Right lobe of liver (tissue), 6 donors: Measurements from ENCODE around the gene HSP90AA1. TPM values are rescaled to one million over a fixed set of nuclear protein-coding genes. Genes with fewer than 3 reads are reported as not detected.
"Not testable (repeated sequence)": the region's sequence is repeated elsewhere in the genome, so short reads cannot be mapped to it uniquely, and the experiment has no call there.

Experiments
- ATAC-seq, 4 donors: fragments of 200-7000 bp; cut with Tn5 transposase; one replicate each; pipeline ENCODE4 v1.9.1; 2020; ENCODE audit warnings: mild to moderate bottlenecking in 4 of 4, moderate library complexity in 4 of 4
- DNase-seq, 3 donors: peaks; one replicate each; pipeline ENCODE4 v3.0.0-alpha.2; 2020
- H3K27ac ChIP-seq, 3 donors: fragments of 200-600 bp; one replicate each; pipeline ENCODE4 v1.8.0; 2022
- H3K27me3 ChIP-seq, 2 donors: fragments of 200-600 bp; one replicate each; pipeline ENCODE4 v1.8.0; 2022
- H3K36me3 ChIP-seq, 4 donors: fragments of 200-600 bp; sonication (generic) in 1 of 4; one replicate each; pipeline versions ENCODE4 v1.5.1 to v1.8.0; 2017 to 2022; ENCODE audit warnings: control low read depth in 1 of 4
- H3K4me1 ChIP-seq, 4 donors: fragments of 200-600 bp; sonication (generic) in 1 of 4; one replicate each; pipeline versions ENCODE4 v1.5.1 to v1.8.0; 2017 to 2022; ENCODE audit warnings: control low read depth in 1 of 4
- H3K4me3 ChIP-seq, 3 donors: fragments of 200-600 bp; one replicate each; pipeline ENCODE4 v1.8.0; 2022
- H3K9me3 ChIP-seq, 4 donors: fragments of 200-600 bp; sonication (generic) in 1 of 4; one replicate each; pipeline versions ENCODE4 v1.5.1 to v1.8.0; 2017 to 2022; ENCODE audit warnings: control low read depth in 1 of 4
- CTCF ChIP-seq, 4 donors: fragments of 200-600 bp in 3 of 4; fragments of 450-650 bp in 1 of 4; IDR thresholded peaks; one replicate each; pipeline versions ENCODE4 v1.5.1 to v1.8.0; 2016 to 2022; ENCODE audit warnings: antibody characterized with exemption in 4 of 4, mild to moderate bottlenecking in 2 of 4
- POLR2A ChIP-seq: fragments of 450-650 bp; IDR thresholded peaks from one replicate; pipeline ENCODE4 v1.6.1; 2017; ENCODE audit warnings: antibody characterized with exemption, mild to moderate bottlenecking
- WGBS: methylation state at CpG from one replicate; pipeline ENCODE4 v1.1.6; 2018; ENCODE audit warnings: low coverage, low lambda C conversion rate; ENCODE audit not compliant: insufficient coverage; ENCODE audit errors: missing lambda C conversion rate; 5-methylcytosine and 5-hydroxymethylcytosine counted together
- intact Hi-C, 2 donors: fragments of 100-400 bp; cut with DNase I; formaldehyde crosslinking; loops; one replicate each; pipeline versions ENCODE4 v1.11.2 to v1.14.1; 2022
- total RNA-seq, 6 experiments: library from RNA; depleted of rRNA in 2 of 6; stranded (reverse); fragments of >200 nt in 2 of 6; fragmentation: NEBNext Ultra II Directional in 3 of 6; extraction: Animal tissue kit (Norgen Biotek cat#: 25700) in 3 of 6; gene quantifications; one replicate each; pipeline versions ENCODE4 v1.1.0 to v1.2.4, GENCODE V29; 2016 to 2023
- donor health status: DM: no; HTN: yes; CAD: no.
- donor health status: DM: no; HTN: no; CAD: no.
- donor health status: DM: no; HTN: no; CAD: no.
- donor health status: DM: no; HTN: yes; CAD: no.
- donor health status: DM: no; HTN: yes; CAD: no.

HSP90AA1 gene
- total RNA-seq, 6 experiments from 2014 or later, result 118 to 672 (median 325) TPM

GRCh38 chr14:102116361-102117180, 29.7 kb upstream of the HSP90AA1 start:
- H3K4me3 ChIP-seq, result no peak overlapping the region
- no peaks in the 10 kb centered on the region for H3K4me1 ChIP-seq
- H3K9me3 ChIP-seq, result no peaks in the 10 kb centered on the region
- 88% methylated on average over 5 of the region's 13 CpGs for WGBS
- intact Hi-C loops, result no loop called here
- no peak for TF ChIP-seq POLR2A
- no peak for TF ChIP-seq CTCF (IDR thresholded peaks at IDR 0.05)
- H3K27ac ChIP-seq, result no peak overlapping the region
- DNase-seq (no peak), ATAC-seq (peak in 1 of 4 donors; percentile 40)
- H3K27me3 ChIP-seq, result no peaks in the 10 kb centered on the region
- no peaks in the 10 kb centered on the region for H3K36me3 ChIP-seq

- no peaks in the 10 kb centered on the region for H3K36me3 ChIP-seq
- H3K4me3 ChIP-seq, result no peak overlapping the region
- intact Hi-C loops, result no loop called here
- H3K27ac ChIP-seq, result no peak overlapping the region
- DNase-seq, result no peak
- no peaks in the 10 kb centered on the region for H3K9me3 ChIP-seq
- ATAC-seq, result no peak
- WGBS, result 83% methylated on average over 3 of the region's 3 CpGs
- no peaks in the 10 kb centered on the region for H3K27me3 ChIP-seq
- no peak for TF ChIP-seq CTCF (IDR thresholded peaks at IDR 0.05)
- no peak for TF ChIP-seq POLR2A
- H3K4me1 ChIP-seq, result no peaks in the 10 kb centered on the region
Measured at GRCh38 chr14:102111101-102111500, 24.3 kb upstream of the HSP90AA1 start.

GRCh38 chr14:102109332-102109731, 22.5 kb upstream of the HSP90AA1 start:
- H3K36me3 ChIP-seq, H3K9me3 ChIP-seq, H3K27ac ChIP-seq, DNase-seq, intact Hi-C loops, ATAC-seq, H3K27me3 ChIP-seq, H3K4me1 ChIP-seq, H3K4me3 ChIP-seq: not testable (repeated sequence)
- 50% methylated on average over 1 of the region's 1 CpG for WGBS

- Histone ChIP-seq H3K9me3 (no peaks in the 10 kb centered on the region), H3K27ac (no peak overlapping the region), H3K36me3 (no peaks in the 10 kb centered on the region), H3K27me3 (no peaks in the 10 kb centered on the region), H3K4me1 (no peaks in the 10 kb centered on the region), H3K4me3 (no peak overlapping the region)
- TF ChIP-seq POLR2A (no peak), CTCF (IDR thresholded peaks at IDR 0.05) (no peak)
- intact Hi-C loops, result no loop called here
- peak in 1 of 3 donors; percentile 28 for DNase-seq
- ATAC-seq, result no peak
- 76% methylated on average over 4 of the region's 4 CpGs for WGBS
Measured at GRCh38 chr14:102105369-102105768, 18.5 kb upstream of the HSP90AA1 start.

- H3K36me3 ChIP-seq, result no peaks in the 10 kb centered on the region
- no peak for DNase-seq
Measured at GRCh38 chr14:102103062-102103695, 16.3 kb upstream of the HSP90AA1 start.

More at GRCh38 chr14:102103062-102103695, 16.3 kb upstream of the HSP90AA1 start:
- intact Hi-C loops, result loop anchor here in 1 of 2 donors (5.0 kb wide), 1 partner anchor 46 kb away; no protein-coding TSS in a partner anchor
- TF ChIP-seq POLR2A, result no peak
- no peak for TF ChIP-seq CTCF (IDR thresholded peaks at IDR 0.05)
- Histone ChIP-seq H3K27ac (no peak overlapping the region), H3K9me3 (no peaks in the 10 kb centered on the region), H3K4me1 (no peaks in the 10 kb centered on the region), H3K4me3 (no peak overlapping the region), H3K27me3 (no peaks in the 10 kb centered on the region)
- no peak for ATAC-seq
- WGBS, result 73% methylated on average over 8 of the region's 10 CpGs
